RKO (cell line): ENCODE data around the gene SMIM29.
"Not testable (repeated sequence)": the region's sequence is repeated elsewhere in the genome, so short reads cannot be mapped to it uniquely, and the experiment has no call there.

Experiments used
- DNase-seq: peaks from one replicate; pipeline ENCODE4 v3.0.0-alpha.2; 2016; ENCODE audit warnings: low spot score

SMIM29 gene

DNA sequence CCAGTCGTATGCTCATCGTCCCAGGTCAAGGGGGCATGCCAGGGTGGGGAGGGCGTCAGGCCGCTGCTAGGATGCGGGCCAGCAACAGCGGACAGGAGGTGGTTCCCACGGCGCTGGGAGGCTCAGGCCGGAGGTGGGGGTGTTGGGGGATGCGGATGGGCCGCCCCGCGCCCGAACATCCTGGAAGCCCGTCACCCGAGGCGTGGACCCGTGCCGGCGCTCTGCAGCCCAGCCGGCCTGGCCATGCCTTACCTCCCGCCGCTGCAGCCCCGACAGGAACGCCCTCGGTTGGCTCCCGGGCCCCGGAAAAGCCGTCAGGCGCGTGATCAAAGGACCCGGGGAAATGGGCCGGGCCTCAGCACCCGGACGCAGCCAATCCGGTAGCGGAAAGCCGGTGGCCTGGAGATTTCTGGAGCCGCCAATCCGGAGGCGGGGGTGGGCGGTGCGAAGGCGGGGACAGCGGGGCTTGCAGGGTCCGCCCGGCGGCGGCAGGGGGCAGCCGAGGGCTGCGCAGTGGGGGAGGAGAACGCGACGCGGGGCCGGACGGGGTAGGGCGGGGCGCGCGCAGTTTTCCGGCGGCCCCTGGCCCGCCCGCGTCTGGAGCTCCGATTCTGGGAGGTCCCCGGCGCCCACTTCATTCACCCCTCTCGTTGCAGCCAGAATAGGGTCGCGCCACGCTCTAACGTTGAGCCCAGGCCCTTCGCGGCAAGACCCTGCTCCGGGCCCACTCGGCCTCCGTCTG is at the start of gene SMIM29:
Gene SMIM29 (minus strand): TSS at position 280 of the 742 bp plus-strand sequence. CDS start 1,215 bp downstream, outside the sequence.
- DNase-seq: peak; percentile 95

DNA sequence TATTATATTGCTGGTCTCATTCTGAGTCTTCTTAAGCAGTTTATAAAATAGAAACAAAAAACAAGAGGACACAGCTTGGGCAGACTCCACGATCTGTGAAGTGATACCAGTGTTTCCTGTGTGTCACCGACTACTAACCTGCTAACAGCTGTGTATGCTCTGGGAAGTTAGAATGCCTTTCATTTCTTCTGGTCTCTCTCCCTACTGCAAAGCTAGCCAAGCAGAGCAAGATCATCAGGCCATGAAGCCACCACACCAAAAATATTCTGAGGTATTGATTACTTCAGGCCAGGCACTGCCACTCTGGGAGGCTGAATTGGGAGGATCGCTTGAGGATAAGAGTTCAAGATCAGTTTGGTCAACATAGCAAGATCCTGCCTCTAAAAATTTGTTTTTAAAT is 46.9 kb upstream of the SMIM29 start:
- DNase-seq: peak; percentile 19

DNA sequence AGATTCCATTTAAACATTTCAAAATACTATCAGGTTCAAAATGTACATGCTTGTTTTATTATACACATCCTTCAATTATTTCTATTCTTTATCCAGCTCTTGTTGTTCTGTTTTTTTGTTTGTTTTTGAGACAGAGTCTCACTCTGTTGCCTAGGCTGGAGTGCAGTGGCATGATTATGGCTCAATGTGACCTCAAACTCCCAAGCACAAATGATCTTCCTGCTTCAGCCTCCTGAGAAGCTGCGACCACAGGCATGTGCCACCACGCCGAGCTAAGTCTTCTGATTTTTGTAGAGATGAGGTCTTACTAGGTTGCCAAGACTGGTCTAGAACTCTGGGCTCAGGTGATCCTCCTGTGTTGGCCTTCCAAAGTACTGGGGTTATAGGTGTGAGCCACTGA is 44.1 kb upstream of the SMIM29 start:
- DNase-seq: no peak

DNA sequence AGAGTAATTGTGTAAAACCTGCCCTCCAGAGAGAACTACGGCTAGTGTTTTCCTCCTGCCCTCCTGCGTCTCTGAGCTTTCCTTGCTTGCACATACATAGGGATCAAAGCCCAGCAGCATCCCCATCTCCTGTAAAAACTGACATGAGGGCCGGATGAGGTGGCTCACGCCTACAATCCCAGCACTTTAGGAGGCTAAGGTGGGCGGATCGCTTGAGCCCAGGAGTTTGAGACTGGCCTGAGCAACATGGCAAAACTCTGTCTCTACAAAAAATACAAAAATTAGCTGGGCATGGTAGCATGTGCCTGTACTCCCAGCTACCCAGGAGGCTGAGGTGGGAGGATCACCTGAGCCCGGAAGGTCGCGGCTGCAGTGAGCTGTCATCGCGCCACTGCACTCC is 40.3 kb upstream of the SMIM29 start:
- no peak for DNase-seq

DNA sequence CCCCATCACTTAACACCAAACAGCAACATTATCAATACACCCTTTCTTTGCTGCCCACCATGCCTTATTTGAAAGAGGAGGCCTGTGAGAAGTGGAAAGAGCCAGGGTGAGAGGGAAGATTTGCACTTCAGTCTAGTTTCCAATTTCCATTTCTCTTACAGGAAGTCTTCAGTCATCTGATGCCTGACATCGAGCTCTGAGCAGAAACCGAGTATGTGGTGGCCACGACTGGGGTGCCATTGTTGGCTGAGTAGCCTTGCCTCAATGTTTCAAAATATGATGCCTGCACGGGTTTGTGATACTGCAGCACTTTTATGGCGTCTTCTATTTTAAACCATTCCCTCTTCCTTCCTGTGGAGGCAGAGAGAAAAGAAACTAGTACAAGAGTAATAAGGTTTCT is 39.8 kb upstream of the SMIM29 start:
- no peak for DNase-seq

DNA sequence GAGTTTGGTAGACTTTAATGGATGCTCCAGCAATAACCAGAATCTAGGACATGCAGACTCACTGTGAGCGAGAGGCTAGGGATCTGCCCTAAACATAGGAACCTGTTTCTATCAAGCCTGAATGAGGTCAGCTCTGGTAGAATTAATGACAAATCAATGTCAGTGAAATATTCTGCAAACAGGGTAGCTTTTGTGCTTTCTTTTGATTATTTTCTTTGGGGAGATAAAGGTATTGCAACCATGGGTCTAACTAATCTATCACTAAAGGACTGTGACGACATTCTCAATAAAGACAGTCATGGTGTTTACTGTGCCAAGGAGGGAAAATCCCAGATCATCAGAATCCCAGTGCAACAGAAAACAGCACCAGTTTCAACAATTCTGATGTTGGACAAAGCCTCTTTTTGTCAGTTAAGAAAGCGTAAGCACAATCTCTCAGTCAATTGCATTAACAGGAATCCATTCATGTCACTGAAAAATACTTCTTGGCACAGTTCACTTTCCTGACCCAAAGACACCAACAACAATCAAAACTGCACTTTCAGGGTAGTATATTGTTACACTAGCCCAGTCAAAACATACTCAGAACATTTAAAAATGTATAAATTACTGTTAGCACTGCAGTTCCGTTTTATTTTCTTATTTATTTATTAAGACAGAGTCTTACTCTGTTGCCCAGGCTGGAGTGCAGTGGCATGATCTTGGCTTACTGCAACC is 36.8 kb upstream of the SMIM29 start:
- no peak for DNase-seq

DNA sequence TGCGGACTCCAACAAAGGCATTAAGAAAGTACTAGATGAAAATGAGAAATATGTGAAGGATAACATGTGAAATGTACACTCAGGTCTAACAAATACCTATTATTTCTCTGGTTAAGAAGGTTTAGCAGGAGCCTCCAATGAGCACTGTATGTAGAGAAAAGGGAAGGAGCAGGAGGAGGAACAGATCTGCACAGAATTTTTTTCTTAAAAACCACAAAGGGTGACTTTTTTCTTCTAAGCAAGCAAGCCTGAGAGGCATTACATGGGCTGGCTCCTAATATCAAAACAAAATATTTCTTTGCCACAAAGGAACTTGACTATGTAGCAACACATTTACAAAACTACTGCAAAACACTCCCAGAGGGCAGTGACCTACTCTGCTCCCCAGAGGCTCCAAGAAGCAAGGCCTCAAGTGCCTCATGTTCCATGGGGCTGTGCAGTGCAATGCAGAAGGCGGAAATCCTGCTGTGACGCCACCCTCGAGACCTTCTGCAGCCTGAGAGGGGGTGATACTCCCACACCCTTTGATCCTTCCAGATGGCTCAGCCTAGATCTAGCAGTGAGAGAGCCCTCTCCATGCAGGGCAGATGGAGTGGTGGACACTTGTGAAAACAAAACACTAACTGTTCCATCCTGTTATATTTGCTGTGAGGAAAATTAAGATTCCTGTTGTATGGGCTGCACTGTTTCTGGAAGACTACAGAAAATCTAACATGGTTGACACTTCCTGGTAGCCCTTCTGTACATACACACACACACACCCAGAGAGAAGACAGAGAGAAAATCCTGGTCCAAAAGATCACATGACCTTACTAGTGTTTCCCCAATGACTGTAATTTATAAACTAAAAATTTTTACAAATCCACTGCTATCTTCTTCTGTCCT is 36.0 kb upstream of the SMIM29 start:
- DNase-seq: no peak

DNA sequence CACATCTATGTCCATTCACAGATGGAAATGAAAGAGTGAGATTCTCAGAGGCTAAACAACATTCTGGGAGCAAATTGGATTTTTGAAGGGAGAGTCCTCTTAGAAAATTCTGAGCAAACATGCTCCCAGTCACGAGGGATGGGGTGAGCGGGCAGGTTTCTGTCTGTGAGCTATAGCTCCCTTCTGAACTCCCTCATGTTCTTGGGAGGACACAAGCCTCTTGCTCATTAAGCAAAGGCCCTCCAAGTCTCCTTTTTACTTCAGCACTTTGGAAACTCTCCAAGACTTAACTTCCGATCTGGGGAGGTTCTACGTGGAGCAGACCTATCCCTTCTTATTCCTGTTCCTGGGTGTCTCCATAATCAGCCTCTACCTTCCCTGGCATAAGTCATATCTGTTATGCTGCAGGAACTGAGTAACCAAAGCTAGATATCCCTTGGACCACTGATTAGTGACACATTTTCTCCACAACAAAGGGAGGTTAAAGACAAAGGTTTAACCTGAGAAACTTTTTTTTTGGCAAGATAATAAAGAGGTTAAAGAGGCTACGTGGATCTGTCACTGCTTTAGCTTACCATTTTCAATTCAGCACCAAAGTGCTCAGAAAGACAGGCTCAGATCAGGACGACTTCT is 33.0 kb upstream of the SMIM29 start:
- DNase-seq: no peak

DNA sequence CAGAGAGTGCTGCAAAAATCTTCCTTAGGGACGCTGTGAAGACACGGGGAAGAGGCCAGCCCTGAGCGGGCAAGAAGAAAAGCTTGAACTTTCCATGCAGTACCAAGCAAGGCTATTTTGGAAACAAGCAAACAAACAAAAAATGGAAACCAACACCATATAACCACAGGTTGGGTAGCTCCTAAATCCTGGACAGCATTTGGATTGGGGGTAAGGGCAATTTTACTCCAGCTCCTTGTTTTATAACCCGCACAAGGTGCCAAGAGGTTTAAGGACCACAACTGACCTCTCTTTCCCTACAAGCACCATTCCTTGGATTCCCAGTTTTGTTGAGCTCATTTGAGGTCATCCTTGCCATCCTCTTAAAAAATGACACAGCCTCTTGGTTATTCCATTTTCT is 31.4 kb upstream of the SMIM29 start:
- DNase-seq: no peak

DNA sequence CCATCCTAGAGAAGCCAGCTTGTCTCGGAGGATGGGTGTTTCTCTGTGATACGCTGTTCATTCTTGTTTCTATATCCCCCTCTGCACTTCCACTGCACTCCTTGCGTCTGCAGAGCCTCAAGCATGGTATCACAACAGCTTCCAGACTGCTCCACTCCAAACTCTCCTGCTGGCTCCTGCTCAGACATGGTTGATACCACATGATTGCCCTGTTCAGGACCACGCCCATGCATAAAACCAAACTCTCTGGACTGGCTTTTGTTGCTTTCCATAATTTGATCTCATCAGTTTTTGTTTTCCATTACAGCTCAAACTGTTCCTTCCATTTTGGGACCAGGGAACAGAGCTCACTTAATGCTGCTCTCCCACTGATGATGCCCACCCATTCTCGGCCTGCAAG is 30.0 kb upstream of the SMIM29 start:
- DNase-seq: no peak

DNA sequence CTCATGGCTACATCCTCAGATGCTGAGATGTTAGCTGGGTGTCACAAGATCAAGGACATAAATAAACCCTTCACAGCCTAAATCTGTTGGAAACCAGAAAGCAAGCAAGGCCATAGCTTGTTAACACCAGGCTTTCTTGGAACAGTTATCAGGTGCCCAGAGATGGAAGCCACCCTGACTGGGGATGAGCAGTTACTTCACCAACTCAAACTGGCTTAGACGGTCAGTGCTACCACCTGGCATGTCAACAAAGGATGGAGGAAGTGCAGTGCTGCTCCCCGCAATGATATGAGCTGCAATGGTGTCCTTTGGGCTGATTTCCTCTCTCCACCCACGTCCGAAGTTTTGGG is 28.9 kb upstream of the SMIM29 start:
- no peak for DNase-seq

DNA sequence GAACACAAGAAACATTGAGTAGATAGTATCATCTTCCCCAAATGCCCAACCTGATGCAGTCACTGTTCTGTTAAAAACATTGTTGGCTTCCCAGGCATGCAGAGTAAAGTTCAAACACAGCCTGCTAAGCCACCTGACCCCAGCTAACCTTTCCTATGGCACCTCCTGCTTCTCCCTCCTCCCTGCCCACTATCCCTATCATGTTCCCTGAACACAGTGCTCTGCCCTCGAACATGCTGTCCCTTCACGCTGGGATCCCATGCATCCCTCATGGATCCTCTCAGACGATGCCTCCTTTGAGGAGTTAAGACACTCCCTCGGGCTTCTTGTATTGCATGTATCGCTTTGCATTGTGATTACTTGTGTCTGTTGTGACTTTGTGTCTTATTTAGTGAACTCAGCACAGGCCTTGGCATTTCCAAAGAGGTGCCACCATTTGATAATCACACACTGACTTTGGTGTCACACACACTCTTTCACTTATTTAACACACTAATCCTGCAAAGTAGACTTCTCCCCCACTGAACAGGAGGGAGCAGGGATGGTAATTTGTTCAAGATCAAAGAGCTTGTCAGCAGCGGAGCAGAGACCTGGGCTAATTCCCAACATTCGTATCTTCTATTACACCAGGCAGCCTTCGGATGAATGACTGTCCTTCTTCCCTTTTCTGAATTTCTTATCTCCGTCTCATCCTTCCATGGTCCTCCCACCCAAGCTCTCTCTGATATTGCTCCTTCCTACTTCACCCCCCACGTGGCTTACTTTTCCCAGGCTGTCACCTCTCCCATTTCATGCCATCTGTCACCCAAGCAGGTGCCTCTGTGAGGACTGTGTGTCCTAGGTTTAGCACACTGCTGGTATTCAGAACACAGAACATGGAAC is 28.3 kb upstream of the SMIM29 start:
- DNase-seq: no peak

DNA sequence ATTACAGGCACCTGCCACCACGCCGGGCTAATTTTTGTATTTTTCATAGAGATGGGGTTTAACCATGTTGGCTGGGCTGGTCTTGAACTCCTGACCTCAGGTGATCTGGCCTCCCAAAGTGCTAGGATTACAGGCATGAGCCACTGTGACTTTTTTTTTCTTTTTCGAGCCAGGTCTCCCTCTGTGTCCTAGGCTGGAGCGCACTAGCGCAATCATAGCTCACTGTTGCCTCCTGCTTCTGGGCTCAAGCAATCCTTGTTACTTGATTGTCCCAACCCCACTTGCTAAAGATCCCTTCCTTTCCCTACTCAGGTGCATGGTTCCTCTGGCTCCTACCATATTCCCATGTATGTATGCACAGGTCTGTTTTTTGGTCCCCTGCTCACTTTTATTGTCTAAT is 27.4 kb upstream of the SMIM29 start:
- DNase-seq: no peak

DNA sequence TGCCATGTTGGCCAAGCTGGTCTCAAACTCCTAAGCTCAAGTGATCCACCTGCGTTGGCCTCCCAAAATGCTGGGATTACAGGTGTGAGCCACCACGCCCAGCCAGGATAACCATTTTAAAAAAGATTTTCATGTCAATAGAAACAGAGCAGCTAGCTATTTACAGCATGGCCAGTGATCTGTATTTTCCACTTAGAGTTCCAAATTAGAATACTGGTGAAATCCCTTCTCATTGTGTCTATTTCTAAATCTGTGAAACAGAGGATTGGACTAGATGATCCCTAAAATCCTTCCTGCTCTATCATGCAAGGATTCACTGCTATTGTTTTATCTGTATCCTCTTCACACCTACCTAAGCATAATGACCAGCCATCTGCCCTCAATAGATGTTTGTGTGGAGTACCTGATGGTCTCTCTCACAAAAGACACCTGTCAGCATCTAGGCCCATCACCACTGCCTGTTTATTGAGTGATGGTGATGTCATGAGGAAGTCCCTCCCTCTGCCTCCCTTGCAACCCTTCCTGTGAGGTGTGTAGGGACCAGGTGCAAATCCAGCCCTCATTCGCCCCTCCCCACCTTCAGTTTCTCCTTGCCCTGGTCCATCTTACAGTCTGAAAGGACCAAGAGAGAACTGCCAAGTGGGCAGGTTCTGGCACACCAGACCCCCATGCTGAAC is 26.5 kb upstream of the SMIM29 start:
- DNase-seq: no peak

DNA sequence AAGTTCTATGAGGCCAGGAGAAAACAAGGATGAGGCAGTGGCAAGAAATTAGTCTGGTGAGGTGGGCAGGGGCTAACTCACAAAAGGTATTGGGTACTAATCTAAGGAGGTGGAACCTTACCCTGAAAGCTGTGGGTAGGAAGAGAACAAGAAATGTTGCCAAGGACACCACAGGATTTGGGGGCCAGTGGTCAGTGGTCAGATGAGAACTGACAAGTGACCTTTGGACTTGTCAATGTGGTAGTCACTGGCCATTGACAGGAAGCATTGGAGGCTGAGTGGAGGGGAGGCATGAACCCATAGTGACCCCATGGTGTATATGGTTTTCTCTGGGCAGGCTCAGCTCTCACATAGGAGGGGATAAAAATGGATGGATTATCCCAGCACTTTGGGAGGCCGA is 25.3 kb upstream of the SMIM29 start:
- no peak for DNase-seq

DNA sequence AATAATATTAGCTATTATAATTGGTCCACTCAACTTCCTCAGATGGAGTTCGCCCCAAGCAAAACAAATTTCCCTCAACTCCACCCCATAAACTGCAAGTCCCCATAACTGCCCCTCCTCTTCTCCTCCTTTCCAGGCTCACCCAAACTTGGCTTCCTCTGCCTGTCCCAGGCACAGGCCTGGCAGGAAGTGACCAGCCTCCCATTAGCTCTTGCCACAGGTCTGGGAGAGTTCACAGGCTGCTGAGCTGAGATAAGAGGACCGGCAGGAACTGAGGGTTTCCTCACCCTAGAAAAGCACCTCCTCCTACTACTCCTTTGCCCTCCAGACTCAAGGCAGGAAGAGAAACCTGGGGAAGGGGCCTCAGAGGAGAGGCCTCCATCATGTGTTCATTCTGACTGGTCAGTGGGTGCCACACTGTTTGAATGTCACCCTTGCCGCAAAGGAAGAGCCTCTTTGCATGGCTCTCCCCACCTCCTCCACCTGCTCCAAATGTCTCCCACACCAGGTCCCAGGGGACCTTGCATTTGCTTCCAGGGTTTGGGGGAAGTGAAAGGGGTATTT is 24.5 kb upstream of the SMIM29 start:
- DNase-seq: no peak

DNA sequence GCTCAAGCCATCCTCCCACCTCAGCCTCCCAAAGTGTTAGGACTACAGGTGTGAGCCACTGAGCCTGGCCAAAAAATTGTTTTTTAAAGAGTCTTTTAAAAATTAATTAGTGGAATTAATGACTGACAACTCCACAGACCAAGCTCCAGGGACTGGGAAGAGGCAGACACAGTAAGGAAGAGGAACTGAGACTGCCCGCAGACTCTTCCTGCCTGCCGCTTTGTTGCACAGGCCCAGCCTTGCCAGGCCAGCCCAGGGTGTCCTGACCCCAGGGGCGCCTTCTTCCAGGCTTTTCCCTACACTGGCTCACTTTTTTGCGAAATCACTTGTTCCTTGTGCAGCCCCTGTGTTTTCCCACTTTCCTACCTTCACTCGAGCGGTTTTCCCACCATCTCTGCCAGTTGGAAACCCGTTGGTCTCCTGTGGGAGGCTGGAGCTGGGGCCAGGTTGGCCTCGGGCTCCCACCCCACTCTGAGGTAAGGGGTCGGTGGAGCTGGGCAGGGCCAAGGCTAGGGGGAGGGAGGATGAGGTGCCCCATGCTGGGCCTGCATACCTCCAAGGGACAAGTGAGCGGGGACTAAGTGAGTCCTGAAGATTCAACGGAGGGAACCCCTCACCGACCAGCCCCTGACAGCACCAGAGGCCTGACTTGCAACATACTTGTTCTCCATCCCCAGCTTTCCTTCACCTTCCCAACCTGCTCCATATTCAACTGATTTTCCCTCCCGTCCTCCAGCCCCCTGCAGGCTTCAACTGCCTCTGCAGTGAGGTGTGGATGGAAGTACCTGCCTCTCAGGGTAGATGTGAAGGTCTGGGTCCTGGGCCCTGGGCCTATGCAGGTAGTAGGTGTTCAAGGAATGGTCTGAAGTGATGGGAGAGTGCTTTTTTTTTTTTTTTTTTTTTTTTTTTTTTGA is 23.5 kb upstream of the SMIM29 start:
- DNase-seq: no peak

DNA sequence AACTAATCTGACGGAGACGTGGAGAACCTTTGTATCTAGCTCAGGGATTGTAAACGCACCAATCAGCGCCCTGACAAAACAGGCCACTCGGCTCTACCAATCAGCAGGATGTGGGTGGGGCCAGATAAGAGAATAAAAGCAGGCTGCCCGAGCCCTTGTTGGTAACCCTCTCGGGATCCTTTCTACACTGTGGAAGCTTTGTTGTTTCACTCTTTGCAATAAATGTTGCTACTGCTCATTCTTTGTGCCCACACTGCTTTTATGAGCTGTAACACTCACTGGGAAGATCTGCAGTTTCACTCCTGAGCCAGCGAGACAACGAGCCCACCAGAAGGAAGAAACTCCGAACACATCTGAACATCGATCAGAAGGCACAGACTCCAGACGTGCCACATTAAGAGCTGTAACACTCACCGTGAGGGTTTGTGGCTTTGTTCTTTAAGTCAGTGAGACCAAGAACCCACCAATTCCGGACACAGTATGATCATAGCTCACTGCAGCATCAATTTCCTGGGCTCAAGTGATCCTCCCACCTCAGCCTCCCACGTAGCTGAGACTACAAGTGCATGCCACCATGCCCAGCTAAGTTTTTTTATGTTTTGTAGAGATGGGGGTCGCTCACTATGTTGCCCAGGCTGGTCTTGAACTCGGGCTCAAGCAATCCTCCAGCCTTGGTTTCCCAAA is 21.0 kb upstream of the SMIM29 start:
- not testable (repeated sequence) for DNase-seq

DNA sequence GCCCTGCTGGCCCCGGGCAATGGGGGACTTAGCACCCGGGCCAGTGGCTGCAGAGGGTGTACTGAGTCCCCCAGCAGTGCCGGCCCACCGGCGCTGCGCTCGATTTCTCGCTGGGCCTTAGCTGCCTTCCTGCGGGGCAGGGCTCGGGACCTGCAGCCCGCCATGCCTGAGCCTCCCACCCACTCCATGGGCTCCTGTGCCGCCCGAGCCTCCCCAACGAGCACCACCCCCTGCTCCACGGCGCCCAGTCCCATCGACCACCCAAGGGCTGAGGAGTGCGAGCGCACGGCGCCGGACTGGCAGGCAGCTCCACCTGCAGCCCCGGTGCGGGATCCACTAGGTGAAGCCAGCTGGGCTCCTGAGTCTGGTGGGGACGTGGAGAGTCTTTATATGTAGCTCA is 20.3 kb upstream of the SMIM29 start:
- DNase-seq: not testable (repeated sequence)
